22Rv1 (cell line): ENCODE measurements around the gene MLLT1.

Source experiments
- H3K27ac ChIP-seq: fragments of 450-650 bp; 2 replicates; pipeline ENCODE4 v1.5.1; 2017
- ZFX ChIP-seq: fragments of 450-650 bp; IDR thresholded peaks from 2 replicates; pipeline ENCODE4 v1.6.1; 2017; ENCODE audit warnings: antibody characterized with exemption, borderline replicate concordance
- TF ChIP-seq, protein P1 (sequence below): fragments of 450-650 bp; IDR thresholded peaks from 2 replicates; pipeline ENCODE4 v1.5.1; 2017; ENCODE audit warnings: mild to moderate bottlenecking

MLLT1 gene

GRCh38 chr19:6274756-6275155 is 5.0 kb downstream of the MLLT1 start:
- no peak for TF ChIP-seq ZFX
- H3K27ac ChIP-seq: no peak overlapping the region

- H3K27ac ChIP-seq: no peak overlapping the region
- no peak for TF ChIP-seq ZFX
- TF ChIP-seq, protein P1, sequence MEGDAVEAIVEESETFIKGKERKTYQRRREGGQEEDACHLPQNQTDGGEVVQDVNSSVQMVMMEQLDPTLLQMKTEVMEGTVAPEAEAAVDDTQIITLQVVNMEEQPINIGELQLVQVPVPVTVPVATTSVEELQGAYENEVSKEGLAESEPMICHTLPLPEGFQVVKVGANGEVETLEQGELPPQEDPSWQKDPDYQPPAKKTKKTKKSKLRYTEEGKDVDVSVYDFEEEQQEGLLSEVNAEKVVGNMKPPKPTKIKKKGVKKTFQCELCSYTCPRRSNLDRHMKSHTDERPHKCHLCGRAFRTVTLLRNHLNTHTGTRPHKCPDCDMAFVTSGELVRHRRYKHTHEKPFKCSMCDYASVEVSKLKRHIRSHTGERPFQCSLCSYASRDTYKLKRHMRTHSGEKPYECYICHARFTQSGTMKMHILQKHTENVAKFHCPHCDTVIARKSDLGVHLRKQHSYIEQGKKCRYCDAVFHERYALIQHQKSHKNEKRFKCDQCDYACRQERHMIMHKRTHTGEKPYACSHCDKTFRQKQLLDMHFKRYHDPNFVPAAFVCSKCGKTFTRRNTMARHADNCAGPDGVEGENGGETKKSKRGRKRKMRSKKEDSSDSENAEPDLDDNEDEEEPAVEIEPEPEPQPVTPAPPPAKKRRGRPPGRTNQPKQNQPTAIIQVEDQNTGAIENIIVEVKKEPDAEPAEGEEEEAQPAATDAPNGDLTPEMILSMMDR: no peak
These were observed 5.8 kb downstream of the MLLT1 start for GRCh38 chr19:6273701-6274601.

- TF ChIP-seq, protein P1: no peak
- no peak for TF ChIP-seq ZFX
- H3K27ac ChIP-seq: no peak overlapping the region
These were observed 6.7 kb downstream of the MLLT1 start for GRCh38 chr19:6272913-6273600.

DNA sequence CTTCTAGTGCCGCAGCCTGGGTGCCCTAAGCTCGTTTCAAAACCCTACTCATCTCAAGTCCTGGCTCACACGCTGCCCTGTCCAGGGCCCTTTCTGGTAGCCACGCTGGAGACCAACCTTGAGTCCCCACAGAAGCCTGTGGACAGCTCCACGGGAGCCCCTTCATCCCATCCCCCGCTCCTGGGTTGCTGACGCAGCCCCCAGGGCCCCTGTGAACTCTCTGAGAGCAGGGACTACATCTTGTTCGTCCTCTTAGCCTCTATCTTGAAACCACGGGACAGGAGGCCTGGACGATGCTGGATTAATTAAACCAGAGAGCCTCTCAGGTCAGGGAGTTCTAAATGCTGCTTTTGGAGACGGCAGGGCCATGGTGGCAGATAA is 7.4 kb downstream of the MLLT1 start:
- TF ChIP-seq ZFX: no peak
- TF ChIP-seq, protein P1: no peak
- no peak overlapping the region for H3K27ac ChIP-seq

- H3K27ac ChIP-seq: no peak overlapping the region
These were observed 7.9 kb downstream of the MLLT1 start for GRCh38 chr19:6271721-6272410.

DNA sequence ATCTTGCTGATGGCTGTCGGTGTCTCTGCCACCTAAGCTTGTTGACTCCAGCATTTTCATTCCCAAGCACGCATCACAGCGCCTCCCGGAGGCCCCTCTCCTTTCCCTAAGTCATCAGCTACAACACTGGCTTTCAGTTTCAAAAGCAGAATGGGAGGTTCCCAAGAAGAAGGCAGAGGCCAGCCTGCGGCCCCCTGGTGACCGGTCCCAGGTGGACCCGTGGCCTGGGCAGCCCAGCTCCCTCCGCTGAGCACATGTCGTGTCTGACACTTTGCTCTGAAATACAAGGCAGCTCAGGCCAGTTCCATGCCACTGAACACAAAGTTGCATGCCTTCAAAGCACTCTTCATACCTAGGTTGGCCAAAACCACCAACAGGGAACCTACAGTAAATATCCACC is 8.5 kb downstream of the MLLT1 start:
- no peak for TF ChIP-seq ZFX
- TF ChIP-seq, protein P1: peak; percentile 18; the same call in 1 of the 2 replicates
- no peak overlapping the region for H3K27ac ChIP-seq

More at GRCh38 chr19:6271721-6272410, 7.9 kb downstream of the MLLT1 start:
- TF ChIP-seq ZFX: no peak
- TF ChIP-seq, protein P1: no peak

GRCh38 chr19:6270822-6271221 is 9.0 kb downstream of the MLLT1 start:
- TF ChIP-seq ZFX: no peak
- TF ChIP-seq, protein P1: no peak
- H3K27ac ChIP-seq: no peak overlapping the region
